Dendritic cell treated with granulocyte-macrophage colony-stimulating factor and Interleukin-4, amounts not matched to agents 40 ng/mL and 50 ng/mL, for 4 days (primary cell): ENCODE measurements around the gene SFTA2.
A peak's percentile ranks its signal among the peaks of the same experiment; 100 is the strongest.

ENCODE experiments used
- H3K27ac Mint-ChIP-seq: one replicate; pipeline ENCODE4 v1.8.0; 2022; ENCODE audit warnings: mild to moderate bottlenecking, mixed read lengths
- H3K27me3 Mint-ChIP-seq: one replicate; pipeline ENCODE4 v1.8.0; 2022; ENCODE audit warnings: mild to moderate bottlenecking, mixed read lengths
- H3K36me3 Mint-ChIP-seq: one replicate; pipeline ENCODE4 v1.8.0; 2022; ENCODE audit warnings: low read depth, mixed read lengths
- H3K4me1 Mint-ChIP-seq: one replicate; pipeline ENCODE4 v1.8.0; 2022; ENCODE audit warnings: low read depth, mixed read lengths
- H3K4me3 Mint-ChIP-seq: one replicate; pipeline ENCODE4 v1.8.0; 2022; ENCODE audit warnings: mild to moderate bottlenecking, moderate library complexity, mixed read lengths
- H3K9me3 Mint-ChIP-seq: one replicate; pipeline ENCODE4 v1.8.0; 2022; ENCODE audit warnings: mixed read lengths
- intact Hi-C: fragments of 100-400 bp; cut with micrococcal nuclease; formaldehyde crosslinking; loops from one replicate; pipeline ENCODE4 v1.15.0; 2022

The SFTA2 gene

GRCh38 chr6:30885999-30886896, 45.7 kb downstream of the SFTA2 start:
- Mint-ChIP-seq H3K36me3 (no peaks in the 10 kb centered on the region), H3K27ac (no peak overlapping the region), H3K4me3 (no peak overlapping the region), H3K27me3 (peaks cover 60% of the 10 kb centered on the region), H3K9me3 (no peaks in the 10 kb centered on the region), H3K4me1 (peaks cover 26% of the 10 kb centered on the region)
- intact Hi-C loops: no loop called here

GRCh38 chr6:30885481-30885998, 46.4 kb downstream of the SFTA2 start:
- intact Hi-C loops: no loop called here
- H3K4me1 Mint-ChIP-seq: peaks cover 26% of the 10 kb centered on the region
- no peak overlapping the region for H3K27ac Mint-ChIP-seq
- peaks cover 66% of the 10 kb centered on the region for H3K27me3 Mint-ChIP-seq
- no peaks in the 10 kb centered on the region for H3K9me3 Mint-ChIP-seq
- no peaks in the 10 kb centered on the region for H3K36me3 Mint-ChIP-seq
- H3K4me3 Mint-ChIP-seq: no peak overlapping the region

GRCh38 chr6:30884521-30885480, 47.2 kb downstream of the SFTA2 start:
- intact Hi-C loops: no loop called here
- Mint-ChIP-seq H3K27ac (no peak overlapping the region), H3K36me3 (no peaks in the 10 kb centered on the region), H3K27me3 (peaks cover 61% of the 10 kb centered on the region), H3K4me1 (peaks cover 26% of the 10 kb centered on the region), H3K9me3 (no peaks in the 10 kb centered on the region), H3K4me3 (peak overlapping the region; percentile 64)

GRCh38 chr6:30883685-30884520, 48.1 kb downstream of the SFTA2 start, which contains the start of gene DDR1:
TSS of gene DDR1 (plus strand) at chr6:30884519. CDS start at chr6:30888730, 4,211 bp downstream.
- H3K27me3 Mint-ChIP-seq: peaks cover 60% of the 10 kb centered on the region
- H3K9me3 Mint-ChIP-seq: no peaks in the 10 kb centered on the region
- intact Hi-C loops: no loop called here
- H3K4me1 Mint-ChIP-seq: peaks cover 26% of the 10 kb centered on the region
- H3K36me3 Mint-ChIP-seq: no peaks in the 10 kb centered on the region
- H3K27ac Mint-ChIP-seq: peak within 1 kb of the TSS; percentile 28
- H3K4me3 Mint-ChIP-seq: peak within 1 kb of the TSS; percentile 64

- Mint-ChIP-seq H3K27me3 (peaks cover 57% of the 10 kb centered on the region), H3K4me3 (peak overlapping the region; percentile 55), H3K4me1 (peaks cover 26% of the 10 kb centered on the region), H3K27ac (peak overlapping the region; percentile 28), H3K9me3 (no peaks in the 10 kb centered on the region), H3K36me3 (no peaks in the 10 kb centered on the region)
- intact Hi-C loops: no loop called here
These were observed 48.9 kb downstream of the SFTA2 start for GRCh38 chr6:30882759-30883684.

GRCh38 chr6:30882204-30882758, 49.7 kb downstream of the SFTA2 start:
- H3K4me1 Mint-ChIP-seq: peaks cover 33% of the 10 kb centered on the region
- H3K9me3 Mint-ChIP-seq: no peaks in the 10 kb centered on the region
- H3K36me3 Mint-ChIP-seq: no peaks in the 10 kb centered on the region
- intact Hi-C loops: no loop called here
- H3K4me3 Mint-ChIP-seq: no peak overlapping the region
- peaks cover 57% of the 10 kb centered on the region for H3K27me3 Mint-ChIP-seq
- no peak overlapping the region for H3K27ac Mint-ChIP-seq

- Mint-ChIP-seq H3K4me1 (peaks cover 34% of the 10 kb centered on the region), H3K9me3 (no peaks in the 10 kb centered on the region), H3K27me3 (peaks cover 54% of the 10 kb centered on the region), H3K36me3 (no peaks in the 10 kb centered on the region), H3K4me3 (no peak overlapping the region), H3K27ac (no peak overlapping the region)
- intact Hi-C loops: no loop called here
These were observed 50.4 kb downstream of the SFTA2 start for GRCh38 chr6:30881392-30882203.
